Tibial nerve (tissue), 3 donors: Measurements from ENCODE around the gene HACD3.
"Not testable (repeated sequence)": the region's sequence is repeated elsewhere in the genome, so short reads cannot be mapped to it uniquely, and the experiment has no call there.

Source experiments
- CTCF ChIP-seq, 5 experiments: fragments of 200-600 bp in 3 of 5; fragments of 450-650 bp in 2 of 5; sonication (generic) in 3 of 5; IDR thresholded peaks; one replicate each; pipeline ENCODE4 v1.5.1; 2016 to 2019; ENCODE audit warnings: antibody characterized with exemption in 5 of 5, mild to moderate bottlenecking in 3 of 5, moderate library complexity in 2 of 5
- POLR2A ChIP-seq, 2 donors: fragments of 450-650 bp; IDR thresholded peaks; one replicate each; pipeline ENCODE4 v1.6.1; 2017; ENCODE audit warnings: antibody characterized with exemption in 2 of 2, mild to moderate bottlenecking in 2 of 2, moderate library complexity in 2 of 2

GRCh38 chr15:65549288-65549687, 19.0 kb downstream of the HACD3 start:
- not testable (repeated sequence) for TF ChIP-seq POLR2A, CTCF (IDR thresholded peaks at IDR 0.05)
